Peyer's patch (tissue), 4 donors: ENCODE measurements around the gene ZDHHC8. TPM values are rescaled to one million over a fixed set of nuclear protein-coding genes. Genes with fewer than 3 reads are reported as not detected.

Experiments
- DNase-seq, 3 donors: peaks; one replicate each; pipeline ENCODE4 v3.0.0-alpha.2; 2017 to 2019
- H3K27ac ChIP-seq, 4 donors: fragments of 200-600 bp; sonication (generic); one replicate each; pipeline ENCODE4 v1.5.1; 2016 to 2019
- H3K27me3 ChIP-seq, 2 donors: fragments of 200-600 bp; sonication (generic); one replicate each; pipeline ENCODE4 v1.5.1; 2019
- H3K36me3 ChIP-seq, 3 donors: fragments of 200-600 bp; sonication (generic); one replicate each; pipeline ENCODE4 v1.5.1; 2016 to 2019
- H3K4me1 ChIP-seq, 4 donors: fragments of 200-600 bp; sonication (generic); one replicate each; pipeline ENCODE4 v1.5.1; 2016 to 2019
- H3K4me3 ChIP-seq, 4 donors: fragments of 200-600 bp; sonication (generic); 1 replicate in 3 of 4; 2 replicates in 1 of 4; pipeline ENCODE4 v1.5.1; 2016 to 2019; ENCODE audit warnings: mild to moderate bottlenecking in 1 of 4
- H3K9me3 ChIP-seq, 4 donors: fragments of 200-600 bp; sonication (generic); one replicate each; pipeline ENCODE4 v1.5.1; 2016 to 2019; ENCODE audit warnings: mild to moderate bottlenecking in 1 of 4
- POLR2A ChIP-seq, 2 donors: fragments of 450-650 bp; IDR thresholded peaks; one replicate each; pipeline ENCODE4 v1.5.1; 2017; ENCODE audit warnings: antibody characterized with exemption in 2 of 2, mild to moderate bottlenecking in 2 of 2, moderate library complexity in 2 of 2
- total RNA-seq, 4 donors: library from RNA; depleted of rRNA; stranded (reverse); fragments of >200 nt; gene quantifications; one replicate each; pipeline ENCODE4 v1.1.0, GENCODE V29; 2016
- TF ChIP-seq, protein P1 (sequence below), 6 experiments: fragments of 450-650 bp in 4 of 6; fragments of 200-600 bp in 2 of 6; sonication (generic) in 1 of 6; IDR thresholded peaks; one replicate each; pipeline ENCODE4 v1.5.1; 2017 to 2019; ENCODE audit warnings: antibody characterized with exemption in 6 of 6, mild to moderate bottlenecking in 3 of 6, moderate library complexity in 1 of 6

The ZDHHC8 gene
- total RNA-seq, 4 donors from 2014 or later, result 4.1 to 37.0 (median 22.6) TPM

DNA sequence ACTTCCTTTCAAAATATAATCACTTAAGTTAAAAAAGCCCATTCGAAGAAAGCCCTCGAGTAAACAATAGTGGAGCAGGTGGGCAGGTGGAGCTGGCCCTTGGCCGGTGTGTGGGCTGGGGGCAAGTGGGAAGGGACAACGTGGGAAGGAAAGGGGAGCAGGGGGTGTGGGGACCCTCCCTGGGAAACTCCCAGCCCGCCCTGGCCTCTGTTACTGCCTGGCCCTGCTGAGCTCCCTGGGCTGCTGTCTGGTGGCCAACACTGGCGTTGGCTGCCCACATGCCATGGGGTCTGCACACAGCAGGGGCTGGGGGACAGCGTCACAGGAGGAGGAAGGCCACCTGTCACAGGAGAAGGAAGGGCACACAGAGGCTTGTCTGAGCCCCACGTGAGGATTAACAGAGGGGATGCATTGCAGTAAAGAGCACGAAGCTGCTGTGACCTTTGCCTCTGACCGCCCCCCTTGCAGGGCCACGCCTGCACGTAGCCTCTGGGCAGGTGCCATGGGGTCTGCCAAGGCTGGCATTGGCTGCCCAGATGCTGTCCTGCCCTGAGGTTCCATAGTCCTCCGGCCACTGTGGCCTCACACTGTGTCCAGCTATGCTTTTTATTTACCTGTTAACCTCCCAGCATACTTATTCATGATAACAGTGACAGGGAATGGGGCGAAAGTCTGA lies 55.4 kb downstream of the ZDHHC8 start:
- H3K36me3 ChIP-seq, result no peaks in the 10 kb centered on the region
- no peak for DNase-seq
- no peak overlapping the region for H3K27ac ChIP-seq
- no peaks in the 10 kb centered on the region for H3K4me1 ChIP-seq
- TF ChIP-seq, protein P1, sequence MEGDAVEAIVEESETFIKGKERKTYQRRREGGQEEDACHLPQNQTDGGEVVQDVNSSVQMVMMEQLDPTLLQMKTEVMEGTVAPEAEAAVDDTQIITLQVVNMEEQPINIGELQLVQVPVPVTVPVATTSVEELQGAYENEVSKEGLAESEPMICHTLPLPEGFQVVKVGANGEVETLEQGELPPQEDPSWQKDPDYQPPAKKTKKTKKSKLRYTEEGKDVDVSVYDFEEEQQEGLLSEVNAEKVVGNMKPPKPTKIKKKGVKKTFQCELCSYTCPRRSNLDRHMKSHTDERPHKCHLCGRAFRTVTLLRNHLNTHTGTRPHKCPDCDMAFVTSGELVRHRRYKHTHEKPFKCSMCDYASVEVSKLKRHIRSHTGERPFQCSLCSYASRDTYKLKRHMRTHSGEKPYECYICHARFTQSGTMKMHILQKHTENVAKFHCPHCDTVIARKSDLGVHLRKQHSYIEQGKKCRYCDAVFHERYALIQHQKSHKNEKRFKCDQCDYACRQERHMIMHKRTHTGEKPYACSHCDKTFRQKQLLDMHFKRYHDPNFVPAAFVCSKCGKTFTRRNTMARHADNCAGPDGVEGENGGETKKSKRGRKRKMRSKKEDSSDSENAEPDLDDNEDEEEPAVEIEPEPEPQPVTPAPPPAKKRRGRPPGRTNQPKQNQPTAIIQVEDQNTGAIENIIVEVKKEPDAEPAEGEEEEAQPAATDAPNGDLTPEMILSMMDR (IDR thresholded peaks at IDR 0.05), result no peak
- no peak for TF ChIP-seq POLR2A (IDR thresholded peaks at IDR 0.05)
- no peak overlapping the region for H3K4me3 ChIP-seq
- H3K27me3 ChIP-seq, result no peaks in the 10 kb centered on the region
- no peaks in the 10 kb centered on the region for H3K9me3 ChIP-seq

DNA sequence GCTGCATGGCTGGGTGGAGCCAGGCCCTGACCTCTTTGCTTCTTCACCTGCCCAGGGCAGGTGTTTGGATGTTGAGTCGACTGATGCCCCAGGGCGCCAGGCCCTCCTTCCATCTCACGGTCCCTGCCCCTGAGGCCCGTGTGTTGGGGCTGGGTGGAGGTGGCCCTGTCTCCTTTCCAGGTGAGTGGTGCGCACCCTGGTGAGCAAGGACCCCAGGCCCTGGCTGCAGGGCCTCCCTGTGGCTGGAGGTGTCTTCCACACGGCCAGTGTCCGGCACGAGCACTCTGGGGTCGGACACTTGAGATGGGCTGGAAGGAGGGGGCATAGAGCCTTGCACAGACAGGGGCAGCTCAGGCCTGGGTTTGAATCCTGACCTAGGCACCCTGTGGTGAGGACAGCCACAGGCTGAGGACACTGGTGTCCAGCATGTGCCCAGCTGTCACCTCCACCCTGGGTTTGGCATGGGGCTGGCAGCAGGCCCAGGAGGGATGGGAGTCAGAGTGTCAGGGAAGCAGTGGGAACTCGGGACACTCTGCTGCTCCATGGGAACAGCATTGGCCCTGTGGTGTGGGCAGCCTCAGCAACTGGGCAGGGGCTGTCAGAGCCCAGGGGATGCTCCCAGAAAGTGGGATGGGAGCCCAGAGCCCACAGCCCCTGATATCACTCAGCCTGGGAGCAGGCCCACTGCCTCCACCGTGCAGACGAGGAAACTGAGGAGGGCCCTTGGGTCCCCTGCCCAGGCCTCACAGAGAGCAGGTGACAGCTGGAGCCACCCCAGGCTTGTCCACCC lies 56.4 kb downstream of the ZDHHC8 start:
- H3K27me3 ChIP-seq, result no peaks in the 10 kb centered on the region
- no peak overlapping the region for H3K4me3 ChIP-seq
- no peaks in the 10 kb centered on the region for H3K36me3 ChIP-seq
- no peaks in the 10 kb centered on the region for H3K9me3 ChIP-seq
- TF ChIP-seq, protein P1 (IDR thresholded peaks at IDR 0.05), result no peak
- TF ChIP-seq POLR2A (IDR thresholded peaks at IDR 0.05), result no peak
- no peak overlapping the region for H3K27ac ChIP-seq
- H3K4me1 ChIP-seq, result no peaks in the 10 kb centered on the region
- no peak for DNase-seq

DNA sequence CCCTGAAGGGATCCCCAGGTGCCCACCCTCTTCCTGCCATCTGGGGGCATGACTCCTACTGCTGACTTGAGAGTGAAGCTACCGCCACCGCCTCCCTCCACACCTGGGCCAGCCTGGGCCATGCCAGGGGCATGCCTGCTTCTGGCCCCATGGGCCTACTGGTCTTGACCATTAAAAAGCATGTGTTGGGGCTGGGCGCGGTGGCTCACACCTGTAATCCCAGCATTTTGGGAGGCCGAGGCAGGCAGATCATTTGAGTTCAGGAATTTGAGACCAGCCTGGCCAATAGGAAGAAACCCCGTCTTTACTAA lies 56.9 kb downstream of the ZDHHC8 start:
- H3K27ac ChIP-seq, result no peak overlapping the region
- H3K4me1 ChIP-seq, result no peaks in the 10 kb centered on the region
- H3K36me3 ChIP-seq, result no peaks in the 10 kb centered on the region
- no peak for DNase-seq
- H3K27me3 ChIP-seq, result no peaks in the 10 kb centered on the region
- no peaks in the 10 kb centered on the region for H3K9me3 ChIP-seq
- TF ChIP-seq POLR2A (IDR thresholded peaks at IDR 0.05), result no peak
- TF ChIP-seq, protein P1 (IDR thresholded peaks at IDR 0.05), result no peak
- no peak overlapping the region for H3K4me3 ChIP-seq

DNA sequence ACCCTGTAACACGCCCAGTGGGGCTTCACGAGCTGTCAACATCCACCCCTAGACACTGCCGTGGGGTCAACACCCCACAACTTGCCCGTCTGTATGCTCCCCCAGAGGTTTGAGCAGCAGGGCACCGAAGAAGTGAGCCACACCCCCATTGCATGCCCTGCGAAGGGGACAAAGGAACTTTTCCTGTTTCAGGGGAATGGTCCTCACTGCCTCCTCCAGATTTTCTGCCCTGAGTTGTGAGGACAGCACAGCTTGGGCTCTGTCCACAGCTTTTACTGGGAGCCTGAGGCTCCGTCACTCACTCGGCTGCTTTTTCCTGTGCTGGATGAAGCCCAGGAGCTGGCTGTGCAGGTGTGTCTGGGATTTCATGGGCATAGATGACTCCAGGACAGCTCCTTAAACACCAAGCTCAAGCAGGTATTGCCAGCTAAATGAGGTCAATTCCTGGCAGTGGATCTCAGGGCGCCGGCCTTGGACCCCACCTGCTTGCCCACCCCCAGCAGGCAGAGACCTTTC lies 59.5 kb downstream of the ZDHHC8 start:
- H3K36me3 ChIP-seq, result no peaks in the 10 kb centered on the region
- TF ChIP-seq POLR2A (IDR thresholded peaks at IDR 0.05), result no peak
- TF ChIP-seq, protein P1 (IDR thresholded peaks at IDR 0.05), result no peak
- no peak overlapping the region for H3K27ac ChIP-seq
- H3K4me1 ChIP-seq, result no peaks in the 10 kb centered on the region
- no peaks in the 10 kb centered on the region for H3K27me3 ChIP-seq
- H3K4me3 ChIP-seq, result no peak overlapping the region
- H3K9me3 ChIP-seq, result no peaks in the 10 kb centered on the region
- DNase-seq, result no peak

DNA sequence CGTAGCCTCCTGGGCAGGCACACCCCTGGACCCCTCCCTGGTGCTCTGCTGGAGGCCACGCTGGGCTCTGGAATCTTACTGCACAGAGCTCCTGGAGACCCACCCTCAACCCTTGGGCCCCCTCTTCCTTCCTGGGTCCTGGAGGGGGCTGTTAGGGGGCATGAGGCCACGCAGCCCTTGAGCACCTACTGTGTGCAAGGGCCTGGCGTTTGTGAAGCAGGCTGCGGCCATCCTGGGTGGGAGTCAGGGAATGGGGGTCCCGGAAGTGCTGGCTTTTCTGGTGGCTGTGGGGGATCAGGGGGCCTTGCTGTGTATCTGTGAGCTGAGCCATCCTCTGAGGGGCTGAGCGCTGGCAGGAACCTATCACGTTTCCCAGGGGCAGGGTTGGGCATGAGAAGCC lies 60.2 kb downstream of the ZDHHC8 start:
- H3K27me3 ChIP-seq, result no peaks in the 10 kb centered on the region
- TF ChIP-seq, protein P1 (IDR thresholded peaks at IDR 0.05), result no peak
- no peak for TF ChIP-seq POLR2A (IDR thresholded peaks at IDR 0.05)
- no peak overlapping the region for H3K4me3 ChIP-seq
- no peak overlapping the region for H3K27ac ChIP-seq
- H3K4me1 ChIP-seq, result no peaks in the 10 kb centered on the region
- DNase-seq, result no peak
- no peaks in the 10 kb centered on the region for H3K9me3 ChIP-seq
- no peaks in the 10 kb centered on the region for H3K36me3 ChIP-seq
